NCI-H2029 treated with DMSO at 0.1 percent for 48 hours (cell line): Measurements from ENCODE around the gene PRSS12.
"Not testable (repeated sequence)": the region's sequence is repeated elsewhere in the genome, so short reads cannot be mapped to it uniquely, and the experiment has no call there.

Source experiments
- DNase-seq: peaks from one replicate; lab custom pipeline; 2025; lab: John Stamatoyannopoulos, UW

The PRSS12 gene

GRCh38 chr4:118318931-118319330 is 33.9 kb downstream of the PRSS12 start:
- no peak for DNase-seq

- DNase-seq = no peak
Observed at GRCh38 chr4:118317691-118318090, 35.1 kb downstream of the PRSS12 start.

GRCh38 chr4:118314221-118314620 is 38.6 kb downstream of the PRSS12 start:
- DNase-seq = no peak

- no peak for DNase-seq
Observed at GRCh38 chr4:118313098-118313497, 39.7 kb downstream of the PRSS12 start.

- no peak for DNase-seq
Observed at GRCh38 chr4:118308306-118309030, 44.3 kb downstream of the PRSS12 start.

- no peak for DNase-seq
Observed at GRCh38 chr4:118307643-118308042, 45.2 kb downstream of the PRSS12 start.

GRCh38 chr4:118299619-118300018 is 53.2 kb downstream of the PRSS12 start:
- DNase-seq = not testable (repeated sequence)

GRCh38 chr4:118296729-118297128 is 56.1 kb downstream of the PRSS12 start:
- DNase-seq = no peak

- no peak for DNase-seq
Observed at GRCh38 chr4:118290951-118291350, 61.9 kb downstream of the PRSS12 start.

GRCh38 chr4:118289794-118290193 is 63.0 kb downstream of the PRSS12 start:
- DNase-seq = no peak

GRCh38 chr4:118287711-118288451 is 64.9 kb downstream of the PRSS12 start:
- DNase-seq = no peak

GRCh38 chr4:118286685-118287084 is 66.1 kb downstream of the PRSS12 start:
- no peak for DNase-seq

GRCh38 chr4:118285931-118286330 is 66.9 kb downstream of the PRSS12 start:
- no peak for DNase-seq

GRCh38 chr4:118284169-118284568 is 68.6 kb downstream of the PRSS12 start:
- DNase-seq = no peak

GRCh38 chr4:118282692-118283091 is 70.1 kb downstream of the PRSS12 start:
- DNase-seq = no peak

- DNase-seq = no peak
Observed at GRCh38 chr4:118281611-118282442, 71.0 kb downstream of the PRSS12 start.

- peak; percentile 65 for DNase-seq
Observed at GRCh38 chr4:118280501-118281218, 72.1 kb downstream of the PRSS12 start.

GRCh38 chr4:118279920-118280432 is 72.8 kb downstream of the PRSS12 start:
- DNase-seq = no peak

- no peak for DNase-seq
Observed at GRCh38 chr4:118279328-118279727, 73.5 kb downstream of the PRSS12 start.

- DNase-seq = peak; percentile 88
Observed at GRCh38 chr4:118278473-118279274, 74.1 kb downstream of the PRSS12 start.

GRCh38 chr4:118277243-118277642 is 75.6 kb downstream of the PRSS12 start:
- no peak for DNase-seq
